Sigmoid colon (tissue), 4 donors: ENCODE results near the gene SCGB1D2.

ENCODE experiments used
- CTCF ChIP-seq, 4 experiments: fragments of 450-650 bp in 3 of 4; fragments of 200-600 bp in 1 of 4; IDR thresholded peaks; one replicate each; pipeline ENCODE4 v1.5.1; 2016 to 2019; ENCODE audit warnings: antibody characterized with exemption in 4 of 4, mild to moderate bottlenecking in 3 of 4, moderate library complexity in 2 of 4
- POLR2A ChIP-seq, 2 donors: fragments of 450-650 bp; IDR thresholded peaks; one replicate each; pipeline ENCODE4 v1.6.1; 2016; ENCODE audit warnings: antibody characterized with exemption in 2 of 2, mild to moderate bottlenecking in 2 of 2, moderate library complexity in 2 of 2
- POLR2AphosphoS5 ChIP-seq, 4 donors: sonication (generic); formaldehyde crosslinking; IDR thresholded peaks; one replicate each; pipeline ENCODE4 v1.6.1; 2017; ENCODE audit warnings: antibody characterized with exemption in 4 of 4

GRCh38 chr11:62202910-62203309 lies 39.1 kb upstream of the SCGB1D2 start:
- TF ChIP-seq POLR2AphosphoS5 (IDR thresholded peaks at IDR 0.05): no peak
- TF ChIP-seq CTCF (IDR thresholded peaks at IDR 0.05): no peak
- no peak for TF ChIP-seq POLR2A (IDR thresholded peaks at IDR 0.05)
